Stimulated activated CD8-positive, alpha-beta memory T cell treated with anti-CD3 and anti-CD28 coated beads, Interleukin-2, amount 100 ng/mL, for 1 hour (primary cell): ENCODE results near the gene DLG1.
"Not testable (repeated sequence)": the region's sequence is repeated elsewhere in the genome, so short reads cannot be mapped to it uniquely, and the experiment has no call there.

Source experiments
- DNase-seq, 2 donors: peaks; one replicate each; pipeline ENCODE4 v3.0.0-alpha.2; 2020; ENCODE audit warnings: low read depth in 2 of 2

DLG1 gene

GRCh38 chr3:197286678-197287077 lies 11.7 kb downstream of the DLG1 start:
- DNase-seq = no peak

- DNase-seq = no peak
Measured at GRCh38 chr3:197285557-197285956, 12.9 kb downstream of the DLG1 start.

- no peak for DNase-seq
Measured at GRCh38 chr3:197283045-197283444, 15.4 kb downstream of the DLG1 start.

- DNase-seq = no peak
Measured at GRCh38 chr3:197281849-197282248, 16.6 kb downstream of the DLG1 start.

- DNase-seq = no peak
Measured at GRCh38 chr3:197280156-197280555, 18.3 kb downstream of the DLG1 start.

- DNase-seq = no peak
Measured at GRCh38 chr3:197278933-197279332, 19.5 kb downstream of the DLG1 start.

GRCh38 chr3:197276808-197277207 lies 21.6 kb downstream of the DLG1 start:
- DNase-seq = not testable (repeated sequence)

- DNase-seq = no peak
Measured at GRCh38 chr3:197270558-197271317, 27.7 kb downstream of the DLG1 start.

GRCh38 chr3:197269024-197269423 lies 29.4 kb downstream of the DLG1 start:
- no peak for DNase-seq

- no peak for DNase-seq
Measured at GRCh38 chr3:197268294-197268693, 30.1 kb downstream of the DLG1 start.

GRCh38 chr3:197266331-197266730 lies 32.1 kb downstream of the DLG1 start:
- no peak for DNase-seq

GRCh38 chr3:197262709-197263108 lies 35.7 kb downstream of the DLG1 start:
- no peak for DNase-seq

- no peak for DNase-seq
Measured at GRCh38 chr3:197261164-197261509, 37.3 kb downstream of the DLG1 start.

GRCh38 chr3:197260491-197261163 lies 37.8 kb downstream of the DLG1 start:
- DNase-seq = no peak

GRCh38 chr3:197259096-197259495 lies 39.3 kb downstream of the DLG1 start:
- no peak for DNase-seq

- no peak for DNase-seq
Measured at GRCh38 chr3:197258168-197258755, 40.1 kb downstream of the DLG1 start.

- no peak for DNase-seq
Measured at GRCh38 chr3:197257711-197258110, 40.7 kb downstream of the DLG1 start.

GRCh38 chr3:197256836-197257444 lies 41.5 kb downstream of the DLG1 start:
- no peak for DNase-seq

GRCh38 chr3:197256104-197256503 lies 42.3 kb downstream of the DLG1 start:
- DNase-seq = no peak

- DNase-seq = no peak
Measured at GRCh38 chr3:197253238-197253947, 45.0 kb downstream of the DLG1 start.

- no peak for DNase-seq
Measured at GRCh38 chr3:197249542-197249941, 48.9 kb downstream of the DLG1 start.

- DNase-seq = no peak
Measured at GRCh38 chr3:197248341-197248740, 50.1 kb downstream of the DLG1 start.
